ENCODE results near the gene ACSS2.
A peak's percentile ranks its signal among the peaks of the same experiment; 100 is the strongest.

ACSS2 gene

DNA sequence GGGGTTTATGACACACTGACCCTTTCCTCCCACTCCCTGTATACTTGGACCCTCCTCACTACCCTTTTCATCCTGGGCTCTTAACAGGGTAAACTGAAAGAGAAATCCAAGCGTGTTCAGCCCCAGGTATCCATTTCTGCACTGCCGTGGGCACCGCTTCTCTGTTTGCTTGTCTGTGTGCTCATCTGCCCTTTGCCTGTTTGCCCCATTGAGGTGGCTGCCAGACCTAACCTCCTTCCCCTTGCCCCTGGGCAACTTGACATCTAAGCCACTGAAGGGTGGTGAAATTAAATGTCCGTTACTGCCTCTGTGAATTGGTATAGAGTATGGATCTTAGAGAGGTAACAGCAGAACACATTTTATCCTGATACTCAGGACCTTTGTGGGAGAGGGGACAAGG is 38.7 kb downstream of the ACSS2 start:
- no peak for DNase-seq (ENCODE audit: low spot score)

DNA sequence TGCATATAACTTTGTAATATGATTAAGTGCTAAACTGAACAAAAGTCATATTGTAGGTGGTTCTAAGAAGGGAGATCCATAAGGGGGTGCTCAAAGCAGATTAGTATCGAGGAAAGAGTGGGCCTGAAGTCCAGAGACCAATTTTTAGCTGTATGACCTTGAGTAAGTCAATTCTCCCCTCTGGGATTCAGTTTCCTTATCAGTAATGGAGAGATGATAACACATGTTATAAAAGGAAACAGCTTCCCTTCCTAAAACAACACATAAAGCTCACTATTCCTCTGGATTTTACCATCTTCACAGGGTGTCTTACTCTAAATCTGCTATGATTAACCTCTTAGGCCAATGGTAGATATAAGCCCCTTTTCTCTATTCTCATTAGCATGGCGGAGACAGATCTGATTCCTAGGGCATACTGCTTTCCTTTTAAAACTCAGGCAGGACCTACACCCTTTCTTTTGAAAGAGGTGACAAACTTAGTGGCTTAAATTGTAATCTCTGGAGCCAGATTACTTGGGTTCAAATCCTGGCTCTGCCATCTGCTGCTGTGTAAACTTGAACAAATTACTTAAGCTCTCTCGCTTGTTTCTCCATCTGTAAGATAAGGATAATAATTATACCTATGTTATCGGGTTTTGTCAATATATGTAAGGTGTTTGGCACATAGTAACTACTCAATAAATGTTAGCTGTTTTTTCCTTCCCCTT is 39.5 kb downstream of the ACSS2 start:
- no peak for DNase-seq (ENCODE audit: low spot score)

DNA sequence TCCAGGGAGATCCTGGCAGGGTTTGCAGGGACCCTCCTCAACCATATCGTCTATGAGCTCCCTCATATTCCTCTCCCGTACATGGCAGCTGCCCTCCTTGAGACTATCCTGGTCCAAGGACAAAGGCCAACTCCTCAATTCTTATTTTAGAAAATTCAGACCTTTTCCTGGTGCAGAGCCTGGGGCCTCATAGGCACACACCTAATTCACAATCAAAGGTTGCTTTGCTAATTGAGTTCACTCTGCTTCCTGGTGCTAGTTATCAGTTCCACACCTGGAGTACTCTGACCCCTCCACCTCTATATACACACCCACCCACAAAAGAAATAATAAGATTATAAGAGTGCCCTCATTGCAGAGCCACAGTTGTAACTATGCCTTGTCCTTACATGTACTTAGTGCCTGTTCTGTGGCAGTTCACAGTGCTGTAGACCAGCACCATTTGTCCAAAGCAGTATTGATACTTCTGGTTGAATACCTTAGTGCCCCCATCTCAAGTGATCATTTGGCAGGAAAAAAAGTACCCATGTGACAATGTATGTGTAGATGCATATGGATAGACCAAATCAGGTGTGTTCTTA is 40.5 kb downstream of the ACSS2 start:
- no peak for DNase-seq (ENCODE audit: low spot score)

DNA sequence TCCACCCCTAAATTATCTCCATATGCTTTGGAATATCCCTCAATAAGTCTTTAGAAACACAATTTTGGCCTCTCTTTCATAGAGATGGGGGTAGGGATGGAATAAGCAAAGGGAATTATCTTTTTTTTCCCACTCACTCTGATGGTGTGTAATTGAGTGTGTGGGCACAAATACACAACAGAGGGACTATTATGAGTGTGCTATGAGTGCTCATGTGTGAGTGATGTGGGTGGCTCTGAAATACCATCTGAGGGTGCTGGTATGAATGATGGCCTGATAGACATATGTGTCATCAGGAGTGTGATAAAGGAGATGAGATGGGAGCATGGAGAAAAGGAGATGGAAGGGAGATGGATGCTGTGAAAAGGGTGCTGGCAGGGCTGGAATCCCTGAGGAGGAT is 43.6 kb downstream of the ACSS2 start:
- DNase-seq (ENCODE audit: low spot score), result no peak

DNA sequence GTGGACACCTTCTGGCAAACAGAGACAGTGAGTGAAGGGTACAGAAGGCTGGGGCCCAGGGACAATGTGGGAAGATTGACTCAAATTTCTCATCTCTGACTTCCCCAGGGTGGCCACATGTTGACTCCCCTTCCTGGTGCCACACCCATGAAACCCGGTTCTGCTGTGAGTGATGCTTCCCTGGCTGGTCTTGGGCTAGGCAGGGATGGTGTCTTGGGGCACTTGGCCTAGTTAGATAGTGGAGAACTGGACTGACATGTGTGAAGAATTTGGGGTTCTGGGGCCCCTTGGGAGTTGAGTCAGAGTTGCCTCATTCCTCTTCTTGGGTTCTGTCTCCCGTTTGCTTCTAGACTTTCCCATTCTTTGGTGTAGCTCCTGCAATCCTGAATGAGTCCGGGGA is 45.0 kb downstream of the ACSS2 start:
- DNase-seq (ENCODE audit: low spot score), result no peak

DNA sequence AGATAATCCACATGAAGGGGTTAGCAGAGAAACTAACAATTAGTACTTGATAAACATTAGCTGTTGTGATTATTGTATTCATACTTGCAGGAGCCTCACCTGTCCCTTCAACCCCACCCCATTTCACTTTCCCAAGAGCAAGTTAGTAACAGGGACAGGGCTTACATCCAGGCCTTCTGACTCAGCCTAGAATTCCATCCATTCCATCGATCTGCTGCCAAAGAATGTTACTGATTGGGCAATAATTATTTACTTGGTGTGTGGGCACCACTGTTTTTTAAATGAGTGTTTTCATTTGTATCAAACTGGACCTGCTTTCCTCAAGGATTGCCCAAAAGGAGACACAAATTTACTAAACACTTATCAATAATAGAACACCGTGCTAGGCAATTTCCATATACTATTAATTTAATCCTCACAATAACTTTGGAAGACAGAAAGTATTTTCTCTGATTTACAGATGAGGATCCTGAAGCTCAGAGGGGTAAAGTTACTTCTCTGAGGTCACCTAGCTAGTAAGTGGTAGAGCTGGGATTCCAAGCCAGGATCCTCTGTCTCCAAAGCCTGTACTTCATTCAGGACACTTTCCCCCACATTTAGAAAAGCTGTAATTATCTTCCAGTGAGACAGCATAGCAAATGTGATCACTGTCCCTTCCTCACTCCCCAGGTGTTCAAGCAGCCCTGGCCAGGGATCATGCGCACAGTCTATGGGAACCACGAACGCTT is 46.4 kb downstream of the ACSS2 start:
- DNase-seq (ENCODE audit: low spot score), result peak; percentile 22

DNA sequence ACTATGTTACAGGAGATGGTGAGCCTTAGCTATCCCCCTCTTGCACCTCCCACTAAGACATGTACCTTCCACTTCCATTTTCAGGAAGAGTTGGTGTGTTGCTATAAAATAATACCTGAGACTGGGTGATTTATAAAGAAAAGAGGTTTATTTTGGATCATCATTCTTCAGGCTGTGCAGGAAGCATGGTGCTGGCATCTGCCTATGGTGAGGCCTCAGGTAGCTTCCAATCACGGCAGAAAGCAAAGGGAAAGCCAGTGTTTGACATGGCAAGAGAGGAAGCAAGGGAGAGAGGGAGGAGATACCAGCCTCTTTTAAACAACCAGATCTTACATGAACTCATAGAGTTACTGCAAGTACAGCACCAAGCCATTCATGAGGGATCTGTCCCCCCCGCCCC is 47.0 kb downstream of the ACSS2 start:
- DNase-seq (ENCODE audit: low spot score), result no peak

DNA sequence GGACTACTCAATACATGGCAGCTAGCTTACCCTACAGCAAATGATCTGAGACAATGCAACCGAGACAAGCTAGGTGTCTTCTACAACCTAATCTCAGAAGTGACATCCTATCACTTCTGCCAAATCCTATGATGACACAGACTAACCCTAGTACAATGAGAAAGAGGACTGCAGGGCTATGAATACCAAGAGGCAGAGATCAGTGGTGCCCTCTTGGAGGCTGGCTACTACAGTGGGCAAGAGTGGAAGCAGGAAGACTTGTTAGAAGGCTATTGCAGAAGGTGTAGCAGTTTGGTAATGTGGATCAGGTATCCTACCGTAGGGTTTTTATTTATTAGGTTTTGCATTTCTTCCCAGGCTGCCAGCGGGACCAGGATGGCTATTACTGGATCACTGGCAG is 48.9 kb downstream of the ACSS2 start:
- no peak for DNase-seq (ENCODE audit: low spot score)

DNA sequence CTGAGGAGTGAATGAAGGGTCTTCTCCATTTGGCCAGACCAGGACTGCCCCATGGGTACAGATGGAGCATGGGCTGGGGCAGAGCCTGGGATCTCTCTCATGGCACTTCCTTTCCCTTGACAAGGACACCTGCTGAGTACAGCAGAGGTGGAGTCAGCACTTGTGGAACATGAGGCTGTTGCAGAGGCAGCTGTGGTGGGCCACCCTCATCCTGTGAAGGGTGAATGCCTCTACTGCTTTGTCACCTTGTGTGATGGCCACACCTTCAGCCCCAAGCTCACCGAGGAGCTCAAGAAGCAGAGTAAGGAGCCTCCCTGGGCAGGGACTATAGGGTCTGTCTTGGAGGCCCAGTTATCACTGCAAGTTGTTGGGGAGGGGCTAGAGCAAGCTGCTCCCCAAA is 49.6 kb downstream of the ACSS2 start:
- no peak for DNase-seq (ENCODE audit: low spot score)

DNA sequence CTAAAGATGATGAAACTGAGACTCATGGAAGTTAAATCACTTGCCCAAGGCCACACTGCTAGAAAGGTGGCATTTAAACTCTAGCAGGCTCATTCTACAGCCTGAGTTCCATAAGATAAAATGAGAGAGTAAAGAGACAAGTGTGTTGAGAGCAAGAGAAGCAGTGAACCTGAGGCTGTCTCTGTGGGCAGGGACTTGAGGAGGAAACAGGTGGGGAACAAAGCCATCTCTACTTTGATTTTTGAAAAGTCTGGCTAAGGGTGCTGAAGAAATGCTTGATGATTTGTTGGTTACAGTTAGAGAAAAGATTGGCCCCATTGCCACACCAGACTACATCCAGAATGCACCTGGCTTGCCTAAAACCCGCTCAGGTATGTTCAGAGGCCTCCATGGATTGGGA is 50.2 kb downstream of the ACSS2 start:
- no peak for DNase-seq (ENCODE audit: low spot score)

DNA sequence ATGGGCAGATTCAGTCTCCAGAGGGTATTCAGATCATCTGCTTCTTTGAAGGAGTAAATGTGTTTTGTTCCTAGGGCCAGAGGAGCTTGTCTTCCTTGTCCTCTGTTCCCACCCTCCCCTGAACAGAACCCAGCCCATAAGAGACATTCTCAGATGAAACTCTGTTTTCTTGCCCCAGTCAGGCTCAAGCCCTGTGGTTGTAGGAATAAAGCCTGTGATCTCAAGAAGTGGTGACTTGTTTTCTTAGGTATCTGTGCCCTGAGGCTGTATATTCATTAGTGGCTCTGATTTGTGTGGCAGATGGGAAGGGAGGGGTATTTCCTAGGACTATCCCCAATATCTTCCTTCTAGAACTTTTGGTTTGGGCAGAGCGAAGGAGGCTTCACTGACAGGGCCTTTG is 51.3 kb downstream of the ACSS2 start:
- no peak for DNase-seq (ENCODE audit: low spot score)

DNA sequence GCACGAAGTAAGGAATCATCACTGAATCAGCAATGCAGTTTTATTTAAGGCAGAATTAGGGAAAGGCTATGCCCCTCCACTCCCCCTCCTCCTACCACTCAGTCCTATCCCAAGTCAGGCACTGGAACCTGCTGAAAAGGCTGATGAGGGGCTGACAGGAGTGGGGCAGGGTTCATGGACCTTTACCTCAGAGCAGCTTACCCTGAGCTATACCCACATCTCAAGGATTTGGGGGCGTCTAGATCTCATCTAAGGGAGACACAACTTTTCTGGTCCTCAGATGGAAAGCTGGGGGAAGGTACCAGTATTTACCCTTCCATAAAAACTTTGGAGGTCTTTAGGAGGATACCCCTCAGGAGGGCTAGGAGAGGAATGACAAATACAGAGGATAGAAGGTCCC is 52.0 kb downstream of the ACSS2 start:
- DNase-seq (ENCODE audit: low spot score), result no peak

DNA sequence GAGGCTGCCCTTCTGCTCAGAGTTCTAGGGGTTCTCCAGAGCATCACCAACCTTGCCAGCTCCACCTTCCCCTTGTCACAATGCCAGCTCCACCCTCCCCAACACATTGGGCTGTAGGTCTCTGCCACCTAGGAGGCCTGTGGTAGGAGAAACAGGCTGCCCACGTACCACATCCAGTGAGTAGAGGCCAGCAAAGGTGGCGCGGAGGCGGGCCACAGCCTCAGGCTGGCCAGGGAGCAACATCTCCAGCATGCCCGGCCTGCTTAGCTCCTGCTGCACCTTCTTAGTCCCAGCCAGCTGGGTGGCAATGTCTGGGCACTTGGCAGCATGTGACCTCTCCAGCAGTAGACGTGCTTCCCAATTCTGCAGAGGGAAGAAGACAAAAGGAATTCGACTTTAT is 55.4 kb downstream of the ACSS2 start:
- no peak for DNase-seq (ENCODE audit: low spot score)

DNA sequence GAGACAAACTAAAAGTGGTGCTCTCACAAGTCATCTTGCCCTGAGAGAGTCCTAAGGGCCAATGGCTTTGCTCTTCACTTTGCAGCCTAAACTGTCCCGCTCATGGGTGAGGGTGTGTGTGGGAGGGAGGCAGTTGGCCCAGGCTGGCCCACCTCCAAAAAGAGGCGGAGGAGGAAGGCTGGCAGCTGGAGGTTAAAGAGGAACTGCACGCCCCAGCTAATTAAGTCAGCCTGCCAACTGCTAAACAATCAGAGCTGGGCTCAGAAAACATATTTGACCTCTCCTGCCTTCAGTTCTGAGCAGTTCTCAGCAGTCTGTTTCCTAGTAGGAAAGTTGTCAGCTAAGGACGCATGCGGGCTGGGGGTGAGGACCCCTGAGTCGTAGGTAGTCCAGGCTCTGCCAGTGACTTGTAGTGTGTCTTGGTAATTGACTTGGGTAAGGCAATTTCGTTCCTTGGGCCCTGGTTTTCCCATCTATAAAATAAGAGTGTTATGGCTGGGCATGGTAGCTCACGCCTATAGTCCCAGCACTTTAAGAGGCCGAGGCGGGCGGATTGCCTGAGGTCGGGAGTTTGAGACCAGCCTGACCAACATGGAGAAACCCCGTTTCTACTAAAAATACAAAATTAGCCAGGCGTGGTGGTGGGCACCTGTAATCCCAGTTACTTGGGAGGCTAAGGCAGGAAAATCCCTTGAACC is 62.2 kb downstream of the ACSS2 start:
- no peak for DNase-seq (ENCODE audit: low spot score)

DNA sequence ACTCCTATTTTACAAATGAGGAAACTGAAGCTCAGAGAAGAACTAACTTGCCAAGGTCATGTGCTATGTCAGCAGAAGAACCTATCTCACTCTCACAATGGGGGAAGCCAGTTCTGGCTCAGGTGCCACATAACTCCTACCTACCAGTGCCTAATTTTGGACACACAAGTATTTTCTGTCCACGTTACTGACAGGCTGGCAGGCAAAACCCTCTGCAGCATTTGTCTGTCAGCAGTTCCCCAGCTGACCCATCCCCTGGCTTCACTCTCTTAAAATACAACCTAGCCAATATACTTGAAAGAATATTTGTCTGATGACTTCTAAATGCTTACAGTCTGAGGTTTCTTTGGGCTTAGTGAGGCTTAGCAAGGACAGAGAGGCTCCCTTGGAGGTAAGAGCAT is 63.7 kb downstream of the ACSS2 start:
- no peak for DNase-seq (ENCODE audit: low spot score)

DNA sequence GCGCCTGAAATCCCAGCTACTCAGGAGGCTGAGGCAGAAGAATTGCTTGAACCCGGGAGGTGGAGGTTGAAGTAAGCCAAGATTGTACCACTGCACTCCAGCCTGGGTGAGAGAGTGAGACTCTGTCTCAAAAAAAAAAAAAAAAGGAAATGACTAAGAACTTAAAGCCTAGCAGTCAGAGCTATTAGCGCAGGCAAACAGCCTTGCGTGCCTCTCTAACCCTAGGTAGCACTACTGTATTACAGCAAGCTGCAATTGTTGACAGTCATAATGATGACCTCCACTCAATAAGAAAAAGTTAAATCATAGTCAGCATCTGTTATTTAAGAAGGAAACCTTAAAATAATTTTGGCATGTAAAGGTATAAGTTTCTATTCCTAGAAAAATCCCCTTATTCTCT is 64.8 kb downstream of the ACSS2 start:
- no peak for DNase-seq (ENCODE audit: low spot score)

DNA sequence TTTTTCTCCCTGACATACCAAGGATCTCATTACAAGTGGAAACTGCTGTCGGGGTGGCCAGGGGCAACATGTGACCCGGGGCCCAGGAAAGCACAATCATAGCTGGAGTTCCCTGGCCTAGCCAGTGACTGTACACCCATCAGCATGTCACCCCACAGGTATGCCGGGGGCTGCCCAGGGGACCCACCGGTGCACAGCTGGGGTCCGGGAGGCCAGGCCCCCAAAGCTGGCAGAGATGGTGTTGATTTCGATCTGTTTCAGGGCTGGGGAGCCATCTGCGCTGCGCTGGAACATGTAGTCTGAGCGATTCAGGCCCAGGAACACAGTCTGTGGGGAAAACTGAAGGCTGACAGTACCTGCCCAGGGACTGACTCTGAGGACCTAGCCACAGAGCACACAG is 65.9 kb downstream of the ACSS2 start:
- DNase-seq (ENCODE audit: low spot score), result no peak

DNA sequence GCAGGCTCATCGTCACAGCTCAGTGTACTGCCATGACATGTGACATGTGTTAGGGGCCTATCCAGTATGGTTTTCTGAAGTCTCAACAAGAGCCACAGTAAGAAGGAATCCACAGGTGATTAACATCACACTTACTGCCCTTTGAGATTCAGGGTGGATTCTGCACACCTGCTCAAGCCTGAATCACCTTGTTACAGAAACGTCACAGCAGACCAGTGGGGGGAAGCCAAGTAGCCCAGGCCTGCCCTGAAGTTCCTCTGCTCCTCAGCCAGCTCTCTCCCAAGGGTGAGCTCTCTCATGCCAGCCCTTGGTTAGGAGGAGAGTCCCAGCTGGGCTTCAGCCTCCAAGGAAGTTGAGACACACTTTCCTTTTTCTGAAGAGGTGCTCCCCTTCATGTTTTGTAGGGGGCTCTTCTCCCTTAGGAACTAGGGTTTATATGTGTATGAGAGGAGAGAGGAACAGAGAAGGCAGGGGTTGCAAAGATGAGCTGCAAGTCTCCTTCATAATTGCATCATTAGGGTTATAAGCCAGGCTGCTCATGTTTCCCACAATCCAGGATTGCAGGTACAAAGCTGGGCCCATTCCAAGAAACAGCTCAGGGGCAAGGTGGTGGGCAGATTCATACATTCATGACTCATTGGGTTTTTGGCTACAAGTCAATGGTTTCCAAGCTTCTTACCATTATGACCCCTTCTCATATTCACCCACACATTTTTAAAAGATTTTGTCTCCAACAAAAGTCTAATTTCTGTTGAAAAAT is 67.6 kb downstream of the ACSS2 start:
- DNase-seq (ENCODE audit: low spot score), result no peak

DNA sequence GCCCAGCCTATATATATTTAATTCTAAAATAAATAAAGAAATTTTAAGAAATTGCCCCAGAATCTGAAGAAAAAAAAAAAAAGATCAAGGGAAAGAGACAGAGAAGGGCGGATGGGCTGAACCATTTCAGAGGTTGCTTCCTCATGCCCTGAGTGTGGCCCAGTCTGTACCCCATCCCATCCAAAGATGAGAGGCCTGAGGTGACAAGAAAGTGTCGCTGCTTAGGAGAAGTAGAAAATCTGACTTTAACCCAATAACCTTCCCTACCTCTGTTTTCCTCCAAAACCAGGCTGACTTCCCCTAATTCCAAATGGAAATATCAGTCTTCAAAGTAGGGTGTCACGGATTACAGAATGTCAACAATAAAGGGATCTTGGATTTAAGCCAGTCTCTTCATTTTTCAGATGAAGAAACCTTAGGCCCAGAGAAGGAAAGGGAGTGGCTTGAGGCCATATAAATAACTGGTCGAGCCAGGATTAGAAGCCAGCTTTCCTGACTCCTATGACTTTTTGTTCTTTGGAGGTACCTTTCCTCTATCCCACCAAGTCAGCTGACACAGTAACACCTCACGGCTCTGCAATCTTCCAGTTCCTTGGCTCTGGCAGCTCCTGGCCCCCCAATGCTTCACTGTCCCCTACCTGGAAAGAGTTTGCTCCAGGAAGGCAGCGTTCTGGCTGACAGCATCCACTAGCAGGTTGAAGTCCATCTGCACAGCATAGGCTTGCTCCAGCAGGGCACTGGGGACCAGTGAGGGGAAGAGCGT is 69.1 kb downstream of the ACSS2 start:
- DNase-seq (ENCODE audit: low spot score), result no peak

DNA sequence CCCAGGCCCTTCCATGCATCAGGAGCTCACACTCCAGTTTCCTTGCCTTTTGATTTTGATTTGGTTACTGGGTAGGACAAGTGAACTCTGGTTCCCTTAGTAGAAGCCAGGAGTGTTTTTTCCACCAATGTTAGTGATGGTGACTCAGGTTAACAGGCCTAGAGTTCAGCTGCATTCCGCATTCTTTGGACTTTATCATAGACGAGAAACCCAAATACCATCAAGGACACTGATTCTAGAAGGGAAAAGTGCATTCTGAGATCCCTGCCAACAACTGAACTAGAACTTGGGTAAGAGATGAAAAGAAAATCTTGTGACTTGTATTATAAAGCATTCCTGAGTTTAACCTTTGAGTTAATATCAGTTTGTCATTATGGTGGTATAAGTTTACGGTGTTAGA is 70.2 kb downstream of the ACSS2 start:
- no peak for DNase-seq (ENCODE audit: low spot score)

DNA sequence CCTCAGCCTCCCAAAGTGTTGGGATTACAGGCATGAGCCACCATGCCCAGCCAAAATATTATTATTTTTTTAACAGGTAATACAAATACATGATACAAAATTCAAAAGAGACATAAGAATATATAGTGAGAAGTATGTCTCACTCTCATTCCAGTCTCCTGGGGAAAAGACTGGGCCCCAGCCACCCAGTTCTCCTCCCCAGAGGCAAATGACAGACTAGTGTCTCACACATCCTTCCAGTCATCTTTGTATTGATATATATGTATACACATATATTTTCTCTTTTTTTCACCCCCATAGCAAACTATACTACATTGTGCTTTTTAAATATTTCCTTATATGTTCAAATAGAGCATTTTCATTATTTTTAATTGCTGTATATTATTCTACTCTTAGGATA is 70.9 kb downstream of the ACSS2 start:
- DNase-seq (ENCODE audit: low spot score), result no peak

DNA sequence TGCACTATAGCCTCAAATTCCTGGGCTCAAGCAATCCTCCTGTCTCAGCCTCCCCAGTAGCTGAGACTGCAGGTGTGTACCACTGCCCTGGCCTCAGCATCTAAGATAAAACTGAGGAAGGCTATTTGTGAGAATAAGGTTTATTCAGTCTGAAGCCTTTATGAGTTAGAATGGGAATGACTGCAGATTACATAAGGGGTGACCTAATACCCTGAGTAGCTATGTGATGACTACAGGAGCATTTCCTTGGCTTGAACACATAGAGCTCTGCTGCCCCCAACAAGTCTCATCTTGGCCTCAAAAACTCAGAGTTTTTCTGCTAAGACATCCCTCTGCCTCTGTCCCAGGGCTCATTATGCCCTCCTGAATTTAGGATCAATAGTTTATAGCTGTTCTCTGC is 71.6 kb downstream of the ACSS2 start:
- DNase-seq (ENCODE audit: low spot score), result no peak
